ENCODE measurements around the gene TMEM255B.

The TMEM255B gene

GRCh38 chr13:113763961-113764792, 5.2 kb downstream of the TMEM255B start:
- Mint-ChIP-seq H3K9me3 (no peaks in the 10 kb centered on the region), H3K4me3 (no peak overlapping the region), H3K27me3 (ENCODE audit: low read depth) (peaks cover 64% of the 10 kb centered on the region), H3K36me3 (ENCODE audit: low read depth) (no peaks in the 10 kb centered on the region), H3K27ac (no peak overlapping the region), H3K4me1 (peaks cover 6% of the 10 kb centered on the region)
- TF ChIP-seq, protein P1, sequence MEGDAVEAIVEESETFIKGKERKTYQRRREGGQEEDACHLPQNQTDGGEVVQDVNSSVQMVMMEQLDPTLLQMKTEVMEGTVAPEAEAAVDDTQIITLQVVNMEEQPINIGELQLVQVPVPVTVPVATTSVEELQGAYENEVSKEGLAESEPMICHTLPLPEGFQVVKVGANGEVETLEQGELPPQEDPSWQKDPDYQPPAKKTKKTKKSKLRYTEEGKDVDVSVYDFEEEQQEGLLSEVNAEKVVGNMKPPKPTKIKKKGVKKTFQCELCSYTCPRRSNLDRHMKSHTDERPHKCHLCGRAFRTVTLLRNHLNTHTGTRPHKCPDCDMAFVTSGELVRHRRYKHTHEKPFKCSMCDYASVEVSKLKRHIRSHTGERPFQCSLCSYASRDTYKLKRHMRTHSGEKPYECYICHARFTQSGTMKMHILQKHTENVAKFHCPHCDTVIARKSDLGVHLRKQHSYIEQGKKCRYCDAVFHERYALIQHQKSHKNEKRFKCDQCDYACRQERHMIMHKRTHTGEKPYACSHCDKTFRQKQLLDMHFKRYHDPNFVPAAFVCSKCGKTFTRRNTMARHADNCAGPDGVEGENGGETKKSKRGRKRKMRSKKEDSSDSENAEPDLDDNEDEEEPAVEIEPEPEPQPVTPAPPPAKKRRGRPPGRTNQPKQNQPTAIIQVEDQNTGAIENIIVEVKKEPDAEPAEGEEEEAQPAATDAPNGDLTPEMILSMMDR (IDR thresholded peaks at IDR 0.05; ENCODE audit: unreplicated experiment in 3 of 3): no peak

DNA sequence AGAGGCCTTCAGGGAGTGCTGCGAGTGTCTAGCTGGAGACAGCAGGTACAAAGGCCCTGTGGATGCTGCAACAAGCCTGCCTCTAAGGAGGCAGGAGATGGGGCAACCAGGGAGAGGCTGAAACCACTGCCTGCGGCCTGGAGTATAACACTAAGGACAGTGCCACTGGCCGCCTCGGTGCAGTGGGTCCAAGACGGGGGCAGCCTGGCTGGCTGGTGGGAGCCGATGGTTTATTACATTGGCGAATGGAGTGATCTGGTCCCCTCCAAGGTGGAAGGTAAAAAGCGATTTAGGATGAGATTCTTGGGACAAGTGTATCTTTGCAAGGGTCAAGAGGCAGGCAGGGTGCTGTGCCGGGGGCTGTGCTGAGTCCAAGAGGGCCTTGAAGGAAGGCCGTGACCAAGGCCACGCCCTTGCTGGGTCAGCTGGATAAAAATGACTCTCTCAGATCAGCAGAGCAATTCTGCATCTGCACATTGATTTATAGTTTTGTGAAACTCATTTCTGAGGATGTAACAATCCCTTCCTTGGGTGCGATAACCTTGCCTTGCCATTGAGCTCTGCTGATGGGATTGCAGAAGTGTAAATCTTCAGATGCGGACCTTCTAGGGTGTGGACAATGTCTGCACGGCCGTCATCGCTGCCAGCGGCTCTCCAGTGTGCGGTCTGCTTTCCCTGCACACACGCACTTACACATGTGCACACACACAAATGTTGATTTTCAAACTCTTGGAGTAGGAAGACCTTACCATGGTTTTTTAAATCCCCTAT, 6.0 kb downstream of the TMEM255B start:
- Mint-ChIP-seq H3K36me3 (ENCODE audit: low read depth) (no peaks in the 10 kb centered on the region), H3K27ac (no peak overlapping the region), H3K9me3 (no peaks in the 10 kb centered on the region), H3K27me3 (ENCODE audit: low read depth) (peaks cover 60% of the 10 kb centered on the region), H3K4me1 (peaks cover 6% of the 10 kb centered on the region), H3K4me3 (no peak overlapping the region)
- TF ChIP-seq, protein P1 (IDR thresholded peaks at IDR 0.05; ENCODE audit: unreplicated experiment in 3 of 3): no peak

- H3K36me3 Mint-ChIP-seq (ENCODE audit: low read depth): no peaks in the 10 kb centered on the region
- TF ChIP-seq, protein P1 (IDR thresholded peaks at IDR 0.05; ENCODE audit: unreplicated experiment in 3 of 3): no peak
- peaks cover 55% of the 10 kb centered on the region for H3K27me3 Mint-ChIP-seq (ENCODE audit: low read depth)
- no peak overlapping the region for H3K4me3 Mint-ChIP-seq
- no peaks in the 10 kb centered on the region for H3K9me3 Mint-ChIP-seq
- H3K4me1 Mint-ChIP-seq: peaks cover 10% of the 10 kb centered on the region
- H3K27ac Mint-ChIP-seq: no peak overlapping the region
Measured at GRCh38 chr13:113765564-113765910, 6.5 kb downstream of the TMEM255B start.

- Mint-ChIP-seq H3K4me1 (peaks cover 10% of the 10 kb centered on the region), H3K27ac (no peak overlapping the region), H3K9me3 (no peaks in the 10 kb centered on the region), H3K4me3 (no peak overlapping the region), H3K36me3 (ENCODE audit: low read depth) (no peaks in the 10 kb centered on the region), H3K27me3 (ENCODE audit: low read depth) (peaks cover 48% of the 10 kb centered on the region)
- TF ChIP-seq, protein P1 (IDR thresholded peaks at IDR 0.05; ENCODE audit: unreplicated experiment in 3 of 3): no peak
Measured at GRCh38 chr13:113766035-113766800, 7.2 kb downstream of the TMEM255B start.

- Mint-ChIP-seq H3K4me1 (peaks cover 10% of the 10 kb centered on the region), H3K9me3 (peaks cover 5% of the 10 kb centered on the region), H3K4me3 (no peak overlapping the region), H3K27ac (no peak overlapping the region), H3K27me3 (ENCODE audit: low read depth) (peaks cover 36% of the 10 kb centered on the region), H3K36me3 (ENCODE audit: low read depth) (no peaks in the 10 kb centered on the region)
- TF ChIP-seq, protein P1 (IDR thresholded peaks at IDR 0.05; ENCODE audit: unreplicated experiment in 3 of 3): no peak
Measured at GRCh38 chr13:113767366-113767765, 8.3 kb downstream of the TMEM255B start.

All from nephron (organoid).